ENCODE results near the gene OTX2. TPM values are rescaled to one million over a fixed set of nuclear protein-coding genes. Genes with fewer than 3 reads are reported as not detected.

Gene OTX2
- polyA plus RNA-seq, 3 donors = not detected

GRCh38 chr14:56807386-56808109, 2.7 kb downstream of the OTX2 start:
- no peak for TF ChIP-seq CTCF (IDR thresholded peaks at IDR 0.05)
- H3K27ac ChIP-seq (ENCODE audit: low read depth in 1 of 2, low read length in 2 of 2) = no peak overlapping the region
- Mint-ChIP-seq H3K27ac (peak overlapping the region in 1 of 7 donors; percentile 33), H3K9me3 (peaks cover 3 to 64% (median 48%) of the 10 kb centered on the region in 7 donors), H3K27me3 (ENCODE audit: low read depth in 3 of 3) (peaks cover 92 to 100% (median 97%) of the 10 kb centered on the region in 3 donors), H3K4me3 (peak overlapping the region in 1 of 2 donors; percentile 87), H3K4me1 (peaks cover 6% of the 10 kb centered on the region), H3K36me3 (peaks cover 2 to 24% of the 10 kb centered on the region in 2 donors)
- H3K4me1 ChIP-seq (ENCODE audit: control insufficient read depth in 1 of 2, insufficient read depth in 2 of 2, low read length in 2 of 2) = no peaks in the 10 kb centered on the region
- H2AFZ ChIP-seq (ENCODE audit: insufficient read depth, low read depth, low read length, poor library complexity, severe bottlenecking) = no peak overlapping the region
- intact Hi-C loops (cut with micrococcal nuclease) = no loop called here
- H3K4me3 ChIP-seq (replicated peaks in 1 of 3; ENCODE audit: low read depth in 2 of 3, low read length in 3 of 3) = no peak overlapping the region
- no peak overlapping the region for H3K9ac ChIP-seq (ENCODE audit: insufficient read depth, low read length, poor library complexity, severe bottlenecking)
- peaks cover 17 to 74% of the 10 kb centered on the region in 2 donors for H3K9me3 ChIP-seq (replicated peaks in 1 of 2; ENCODE audit: control insufficient read depth in 1 of 2, insufficient read depth in 1 of 2, low read length in 2 of 2)
- no peaks in the 10 kb centered on the region for H3K36me3 ChIP-seq (replicated peaks in 1 of 2; ENCODE audit: control insufficient read depth in 1 of 2, insufficient read depth in 2 of 2, low read length in 2 of 2)
- no peak for DNase-seq
- no peaks in the 10 kb centered on the region for H4K20me1 ChIP-seq (ENCODE audit: insufficient read depth, low read length)
- 4% methylated on average over 38 of the region's 39 CpGs for WGBS (ENCODE audit: insufficient coverage)
- peaks cover 94 to 99% of the 10 kb centered on the region in 2 donors for H3K27me3 ChIP-seq (ENCODE audit: control insufficient read depth in 2 of 2, insufficient read depth in 2 of 2, low read length in 2 of 2)
- no peaks in the 10 kb centered on the region for H3K79me2 ChIP-seq (ENCODE audit: insufficient read depth, low read length)
- no peak overlapping the region for H3K4me2 ChIP-seq (replicated peaks; ENCODE audit: extremely low read depth, low read length, poor library complexity, severe bottlenecking)

- H3K4me3 ChIP-seq (replicated peaks in 1 of 3; ENCODE audit: low read depth in 2 of 3, low read length in 3 of 3) = no peak overlapping the region
- no peak overlapping the region for H3K27ac ChIP-seq (ENCODE audit: low read depth in 1 of 2, low read length in 2 of 2)
- DNase-seq = no peak
- peaks cover 94 to 99% of the 10 kb centered on the region in 2 donors for H3K27me3 ChIP-seq (ENCODE audit: control insufficient read depth in 2 of 2, insufficient read depth in 2 of 2, low read length in 2 of 2)
- Mint-ChIP-seq H3K27ac (no peak overlapping the region), H3K4me1 (peaks cover 6% of the 10 kb centered on the region), H3K36me3 (peaks cover 2 to 24% of the 10 kb centered on the region in 2 donors), H3K9me3 (peaks cover 3 to 62% (median 45%) of the 10 kb centered on the region in 7 donors), H3K27me3 (ENCODE audit: low read depth in 3 of 3) (peaks cover 92 to 100% (median 97%) of the 10 kb centered on the region in 3 donors), H3K4me3 (peak overlapping the region in 1 of 2 donors; percentile 65)
- H3K9me3 ChIP-seq (replicated peaks in 1 of 2; ENCODE audit: control insufficient read depth in 1 of 2, insufficient read depth in 1 of 2, low read length in 2 of 2) = peaks cover 17 to 71% of the 10 kb centered on the region in 2 donors
- H3K79me2 ChIP-seq (ENCODE audit: insufficient read depth, low read length) = no peaks in the 10 kb centered on the region
- no peaks in the 10 kb centered on the region for H3K4me1 ChIP-seq (ENCODE audit: control insufficient read depth in 1 of 2, insufficient read depth in 2 of 2, low read length in 2 of 2)
- no peak overlapping the region for H3K4me2 ChIP-seq (replicated peaks; ENCODE audit: extremely low read depth, low read length, poor library complexity, severe bottlenecking)
- no peak for TF ChIP-seq CTCF (IDR thresholded peaks at IDR 0.05)
- 0% methylated on average over 1 of the region's 4 CpGs for WGBS (ENCODE audit: insufficient coverage)
- H3K9ac ChIP-seq (ENCODE audit: insufficient read depth, low read length, poor library complexity, severe bottlenecking) = no peak overlapping the region
- intact Hi-C loops (cut with micrococcal nuclease) = no loop called here
- no peaks in the 10 kb centered on the region for H4K20me1 ChIP-seq (ENCODE audit: insufficient read depth, low read length)
- H3K36me3 ChIP-seq (replicated peaks in 1 of 2; ENCODE audit: control insufficient read depth in 1 of 2, insufficient read depth in 2 of 2, low read length in 2 of 2) = no peaks in the 10 kb centered on the region
- no peak overlapping the region for H2AFZ ChIP-seq (ENCODE audit: insufficient read depth, low read depth, low read length, poor library complexity, severe bottlenecking)
These were observed 3.5 kb downstream of the OTX2 start for GRCh38 chr14:56806760-56807159.

All from CD14-positive monocyte (primary cell).